Adrenal gland (tissue), 12 donors: ENCODE results near the gene KRTAP10-10. TPM values are rescaled to one million over a fixed set of nuclear protein-coding genes. Genes with fewer than 3 reads are reported as not detected.
A peak's percentile ranks its signal among the peaks of the same experiment; 100 is the strongest.
"Not testable (repeated sequence)": the region's sequence is repeated elsewhere in the genome, so short reads cannot be mapped to it uniquely, and the experiment has no call there.

Experiments used
- DNase-seq, 7 donors: peaks; one replicate each; pipeline ENCODE4 v3.0.0-alpha.2; 2019 to 2020
- H3K27ac ChIP-seq, 5 donors: fragments of 200-600 bp; sonication (generic) in 4 of 5; 1 replicate in 3 of 5; 2 replicates in 2 of 5; pipeline versions ENCODE4 v1.5.1 to v1.8.0; 2016 to 2020; ENCODE audit warnings: mild to moderate bottlenecking in 1 of 5
- H3K27me3 ChIP-seq: fragments of 200-600 bp; 2 replicates; pipeline ENCODE4 v1.8.0; 2021
- H3K36me3 ChIP-seq, 2 donors: fragments of 200-600 bp; replicated peaks in 1 of 2; 1 replicate in 1 of 2; 2 replicates in 1 of 2; pipeline versions ENCODE4 v1.5.1 to v1.8.0; 2018 to 2022
- H3K4me1 ChIP-seq, 2 donors: fragments of 200-600 bp; replicated peaks in 1 of 2; 1 replicate in 1 of 2; 2 replicates in 1 of 2; pipeline versions ENCODE4 v1.5.1 to v1.8.0; 2018 to 2021
- H3K4me3 ChIP-seq, 4 donors: fragments of 200-600 bp; sonication (generic) in 3 of 4; one replicate each; pipeline ENCODE4 v1.5.1; 2016 to 2018
- H3K9me3 ChIP-seq, 3 donors: fragments of 200-600 bp; sonication (generic) in 1 of 3; replicated peaks in 1 of 3; 1 replicate in 2 of 3; 2 replicates in 1 of 3; pipeline versions ENCODE4 v1.5.1 to v1.8.0; 2016 to 2021
- CTCF ChIP-seq, 6 experiments: fragments of 450-650 bp in 4 of 6; fragments of 200-600 bp in 2 of 6; sonication (generic) in 1 of 6; IDR thresholded peaks; 1 replicate in 5 of 6; 2 replicates in 1 of 6; pipeline versions ENCODE4 v1.5.1 to v1.8.0; 2016 to 2021; ENCODE audit warnings: antibody characterized with exemption in 6 of 6, mild to moderate bottlenecking in 2 of 6, moderate library complexity in 1 of 6
- POLR2A ChIP-seq, 2 donors: fragments of 450-650 bp; IDR thresholded peaks; one replicate each; pipeline ENCODE4 v1.6.1; 2017; ENCODE audit warnings: antibody characterized with exemption in 2 of 2, mild to moderate bottlenecking in 2 of 2, moderate library complexity in 1 of 2
- WGBS, 4 donors: extraction: QIAGEN DNeasy Blood & Tissue Kit in 2 of 4; methylation state at CpG; one replicate each; pipeline versions ENCODE4 v1.1.5 to v1.1.7; 2013 to 2017; 5-methylcytosine and 5-hydroxymethylcytosine counted together
- intact Hi-C, 2 donors: fragments of 100-400 bp; cut with DNase I; formaldehyde crosslinking; loops; one replicate each; pipeline versions ENCODE4 v1.14.1 to v1.15.0; 2022 to 2023
- polyA plus RNA-seq, 3 donors: library from polyadenylated mRNA; stranded (reverse); fragments of 200-250 nt in 2 of 3; fragments of 350-450 nt in 1 of 3; fragmentation: Illumina TruSeq in 1 of 3; extraction: RNeasy Lipid Tissue Mini Kit (QIAGEN cat#74804) in 1 of 3; gene quantifications; one replicate each; pipeline ENCODE4 v1.2.3, GENCODE V29; 2013 to 2014
- total RNA-seq, 9 donors: library from RNA; depleted of rRNA in 4 of 9; stranded (reverse); fragments of >200 nt in 4 of 9; fragments of 120-200 nt in 1 of 9; fragmentation: NEBNext Ultra II Directional in 1 of 9; extraction: Animal tissue kit (Norgen Biotek cat#: 25700) in 1 of 9; gene quantifications; one replicate each; pipeline versions ENCODE4 v1.1.0 to v1.2.4, GENCODE V29; 2013 to 2023
- donor health status: healthy with polysubstance abuse.
- donor health status: Bipolar disorder and iron deficiency.
- donor health status: DM: yes; HTN: yes; CAD: no.
- donor health status: DM: no; HTN: no; CAD: no.
- donor health status: DM: no; HTN: no; CAD: no.
- donor health status: DM: yes; HTN: yes; CAD: no.

KRTAP10-10 gene
- total and polyA plus RNA-seq, 12 donors = not detected

GRCh38 chr21:44639331-44639655, 2.1 kb downstream of the KRTAP10-10 start:
- Histone ChIP-seq H3K27me3 (no peaks in the 10 kb centered on the region), H3K9me3 (no peaks in the 10 kb centered on the region), H3K27ac (no peak overlapping the region), H3K36me3 (no peaks in the 10 kb centered on the region), H3K4me1 (no peaks in the 10 kb centered on the region), H3K4me3 (no peak overlapping the region)
- TF ChIP-seq CTCF (IDR thresholded peaks at IDR 0.05) = no peak
- TF ChIP-seq POLR2A (IDR thresholded peaks at IDR 0.05) = no peak
- intact Hi-C loops = no loop called here
- DNase-seq = no peak
- WGBS, 4 donors = 78 to 86% (median 82%) methylated on average over 6 to 12 of the region's 12 CpGs

DNA sequence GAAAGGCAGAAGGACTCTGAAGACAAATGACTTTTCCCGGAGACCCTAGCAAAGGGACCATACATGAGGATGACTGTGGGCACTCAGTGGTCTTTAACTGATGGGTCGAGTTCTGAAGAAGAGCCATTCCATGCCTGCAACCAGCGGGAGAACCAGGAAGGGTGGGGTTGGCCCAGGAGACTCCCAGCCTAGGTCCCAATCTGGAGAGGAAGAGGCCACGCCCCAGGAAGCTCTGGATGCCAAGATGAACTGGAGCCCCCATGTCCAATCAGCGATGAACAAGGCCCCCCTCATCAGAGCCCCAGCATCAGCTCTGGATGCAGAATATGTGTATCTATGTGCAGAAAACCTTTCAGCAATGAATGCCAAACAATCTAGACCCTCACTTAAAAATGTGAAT, 3.6 kb downstream of the KRTAP10-10 start:
- no peak for DNase-seq
- Histone ChIP-seq H3K4me1 (no peaks in the 10 kb centered on the region), H3K9me3 (no peaks in the 10 kb centered on the region), H3K36me3 (no peaks in the 10 kb centered on the region), H3K4me3 (no peak overlapping the region), H3K27ac (no peak overlapping the region), H3K27me3 (no peaks in the 10 kb centered on the region)
- 86 to 91% (median 88%) methylated on average over 5 of the region's 5 CpGs for WGBS, 4 donors
- intact Hi-C loops = no loop called here
- TF ChIP-seq POLR2A (IDR thresholded peaks at IDR 0.05) = no peak
- no peak for TF ChIP-seq CTCF (IDR thresholded peaks at IDR 0.05)

GRCh38 chr21:44643741-44644310, 6.7 kb downstream of the KRTAP10-10 start:
- intact Hi-C loops = no loop called here
- H3K27me3 ChIP-seq = no peaks in the 10 kb centered on the region

GRCh38 chr21:44644878-44645277, 7.7 kb downstream of the KRTAP10-10 start:
- H3K36me3 ChIP-seq = no peaks in the 10 kb centered on the region
- intact Hi-C loops = no loop called here
- 42 to 92% (median 45%) methylated on average over 2 of the region's 2 CpGs for WGBS, 4 donors
- TF ChIP-seq CTCF (IDR thresholded peaks at IDR 0.05) = no peak
- no peak for TF ChIP-seq POLR2A (IDR thresholded peaks at IDR 0.05)
- no peaks in the 10 kb centered on the region for H3K27me3 ChIP-seq
- no peaks in the 10 kb centered on the region for H3K4me1 ChIP-seq
- no peak overlapping the region for H3K27ac ChIP-seq
- no peak for DNase-seq
- no peak overlapping the region for H3K4me3 ChIP-seq
- H3K9me3 ChIP-seq = no peaks in the 10 kb centered on the region

More at GRCh38 chr21:44643741-44644310, 6.7 kb downstream of the KRTAP10-10 start:
- 41 to 72% (median 61%) methylated on average over 14 of the region's 14 CpGs for WGBS, 4 donors
- Histone ChIP-seq H3K9me3 (no peaks in the 10 kb centered on the region), H3K4me3 (no peak overlapping the region), H3K36me3 (no peaks in the 10 kb centered on the region), H3K27ac (no peak overlapping the region), H3K4me1 (no peaks in the 10 kb centered on the region)
- no peak for DNase-seq
- TF ChIP-seq POLR2A (IDR thresholded peaks at IDR 0.05) (no peak), CTCF (IDR thresholded peaks at IDR 0.05) (no peak)

GRCh38 chr21:44646366-44647221, 9.4 kb downstream of the KRTAP10-10 start, which contains the start of gene KRTAP10-11:
Gene KRTAP10-11, plus strand, starts transcription at chr21:44646414. Its CDS starts 45 bp downstream, at chr21:44646459.
- H3K27ac ChIP-seq, H3K36me3 ChIP-seq, H3K4me3 ChIP-seq, H3K4me1 ChIP-seq, H3K9me3 ChIP-seq, intact Hi-C loops, H3K27me3 ChIP-seq: not testable (repeated sequence)
- WGBS, 4 donors = 72 to 77% (median 75%) methylated on average over 9 to 21 of the region's 21 CpGs
- peak in 1 of 7 donors; percentile 30 for DNase-seq
